ENCODE data around the gene PTEN. TPM values are rescaled to one million over a fixed set of nuclear protein-coding genes. Genes with fewer than 3 reads are reported as not detected.
"Not testable (repeated sequence)": the region's sequence is repeated elsewhere in the genome, so short reads cannot be mapped to it uniquely, and the experiment has no call there.

PTEN gene
- total RNA-seq, 8 experiments from 2014 or later = 33.5 to 103 (median 60.9) TPM

DNA sequence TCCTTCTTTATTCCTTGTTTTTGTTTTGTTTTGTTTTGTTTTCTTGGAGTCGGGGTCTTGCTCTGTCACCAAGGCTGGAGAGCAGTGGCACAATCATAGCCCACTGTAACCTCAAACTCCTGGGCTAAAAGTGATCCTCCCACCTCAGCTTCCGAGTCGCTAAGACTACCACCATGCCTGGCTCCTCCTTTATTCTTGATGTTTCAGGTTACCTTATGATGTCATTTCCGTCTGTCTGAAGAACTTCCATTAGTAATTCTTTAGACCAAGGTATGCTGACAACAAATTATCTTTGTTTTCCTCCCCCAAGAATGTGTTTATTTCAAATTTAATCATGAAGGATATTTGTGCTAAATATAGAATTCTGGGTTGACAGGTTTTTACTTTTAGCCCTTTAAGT, 27.3 kb upstream of the PTEN start:
- no peak overlapping the region for H3K4me3 ChIP-seq
- no peaks in the 10 kb centered on the region for H3K4me1 ChIP-seq (replicated peaks in 1 of 2)
- 51 to 90% (median 72%) methylated on average over 3 to 4 of the region's 4 CpGs; no CpG with 5 or more reads in 1 of the 10 experiments for WGBS, 10 experiments
- no peak overlapping the region for H3K27ac ChIP-seq
- no peak for ATAC-seq (replicated peaks in 6 of 8)
- in situ Hi-C loops (cut with MboI; ENCODE audit: low pct_unique_long_range_greater_than_20kb in 2 of 9, low sequenced_read_pairs in 9 of 9, unreplicated experiment in 9 of 9) = loop anchor here in 2 of 9 experiments (25.0 kb wide), 1 partner anchor 701 kb away; no protein-coding TSS in a partner anchor

DNA sequence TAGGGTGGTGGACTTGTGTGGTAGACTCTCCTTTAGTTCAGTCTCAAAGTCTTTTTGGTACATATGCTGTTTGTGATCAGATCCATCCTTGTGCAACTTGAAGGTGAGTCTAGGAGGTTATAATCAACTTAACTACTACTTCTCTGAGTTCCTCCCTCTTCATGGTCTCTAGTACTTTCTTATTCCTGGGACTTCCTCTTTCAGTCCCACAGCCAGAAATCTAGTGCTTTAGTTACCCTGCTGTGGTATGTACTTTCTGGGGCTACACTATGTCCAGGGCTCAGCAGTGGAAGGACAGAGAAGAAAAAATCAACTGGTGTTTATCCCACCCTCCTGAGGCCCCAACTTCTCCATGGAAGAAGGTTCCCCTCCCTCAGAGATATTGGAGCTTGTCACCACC, 26.0 kb upstream of the PTEN start:
- no peak for ATAC-seq (replicated peaks in 6 of 8)
- Histone ChIP-seq H3K4me3 (no peak overlapping the region), H3K27ac (no peak overlapping the region), H3K4me1 (replicated peaks in 1 of 2) (no peaks in the 10 kb centered on the region)
- in situ Hi-C loops (cut with MboI; ENCODE audit: low pct_unique_long_range_greater_than_20kb in 2 of 9, low sequenced_read_pairs in 9 of 9, unreplicated experiment in 9 of 9) = loop anchor here in 2 of 9 experiments (25.0 kb wide), 1 partner anchor 700 kb away; no protein-coding TSS in a partner anchor

GRCh38 chr10:87838650-87839049, 24.8 kb upstream of the PTEN start:
- no peak for ATAC-seq (replicated peaks in 6 of 8)
- Histone ChIP-seq H3K4me1 (replicated peaks in 1 of 2) (no peaks in the 10 kb centered on the region), H3K4me3 (no peak overlapping the region), H3K27ac (no peak overlapping the region)
- 60 to 100% (median 88%) methylated on average over 1 to 2 of the region's 2 CpGs; no CpG with 5 or more reads in 2 of the 10 experiments for WGBS, 10 experiments
- in situ Hi-C loops (cut with MboI; ENCODE audit: low pct_unique_long_range_greater_than_20kb in 2 of 9, low sequenced_read_pairs in 9 of 9, unreplicated experiment in 9 of 9) = loop anchor here in 2 of 9 experiments (25.0 kb wide), 1 partner anchor 699 kb away; no protein-coding TSS in a partner anchor

DNA sequence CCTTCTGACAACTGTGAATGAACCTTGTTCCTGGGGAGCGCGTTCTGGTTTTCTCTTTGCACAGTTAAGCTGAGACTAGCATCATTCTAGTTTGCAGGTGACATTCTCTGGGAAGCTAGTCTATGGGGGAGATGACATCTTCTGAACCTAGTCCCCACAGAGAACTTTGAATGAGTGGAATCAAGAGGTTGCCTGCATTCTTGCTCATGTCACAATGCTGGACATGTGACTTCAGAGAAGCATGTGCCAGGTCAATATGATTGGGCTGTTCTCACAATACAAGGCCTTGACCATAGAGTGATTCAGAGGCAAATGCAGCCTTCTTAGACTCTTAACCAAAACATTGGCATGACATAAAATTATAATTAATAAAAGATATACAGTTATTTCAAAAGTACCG, 22.2 kb upstream of the PTEN start:
- 50 to 100% (median 95%) methylated on average over 1 to 3 of the region's 3 CpGs for WGBS, 10 experiments

DNA sequence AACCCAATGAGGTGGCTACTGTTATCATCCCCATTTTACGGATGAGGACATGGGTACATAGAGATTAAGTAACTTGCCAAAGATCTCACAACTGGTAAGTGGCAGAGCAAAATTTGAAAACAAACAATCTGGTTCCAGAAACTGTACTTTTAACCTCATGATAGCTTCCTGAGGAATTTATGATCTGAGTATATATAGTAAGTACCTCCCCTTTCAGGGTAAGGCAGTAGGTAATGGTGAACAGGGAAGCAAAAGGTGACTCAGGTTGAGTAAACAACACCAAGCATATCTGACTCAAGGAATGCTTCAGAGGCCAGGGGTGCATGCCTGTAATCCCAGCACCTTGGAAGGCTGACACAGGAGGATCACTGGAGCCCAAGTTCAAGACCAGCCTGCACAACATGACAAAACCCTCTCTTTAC, 21.2 kb upstream of the PTEN start:
- ATAC-seq (replicated peaks in 6 of 8) = peak in 1 of 8 experiments; percentile 4
- WGBS, 10 experiments = 83 to 100% (median 100%) methylated on average over 1 of the region's 1 CpG; no CpG with 5 or more reads in 2 of the 10 experiments
- H3K4me1 ChIP-seq (replicated peaks in 1 of 2) = no peaks in the 10 kb centered on the region
- in situ Hi-C loops (cut with MboI; ENCODE audit: low pct_unique_long_range_greater_than_20kb in 2 of 9, low sequenced_read_pairs in 9 of 9, unreplicated experiment in 9 of 9) = loop anchor here in 2 of 9 experiments (25.0 kb wide), 1 partner anchor 695 kb away; no protein-coding TSS in a partner anchor
- H3K27ac ChIP-seq = no peak overlapping the region
- no peak overlapping the region for H3K4me3 ChIP-seq

More for the DNA sequence above, 22.2 kb upstream of the PTEN start:
- ATAC-seq (replicated peaks in 6 of 8) = no peak
- H3K4me3 ChIP-seq = no peak overlapping the region
- H3K4me1 ChIP-seq (replicated peaks in 1 of 2) = no peaks in the 10 kb centered on the region
- no peak overlapping the region for H3K27ac ChIP-seq
- in situ Hi-C loops (cut with MboI; ENCODE audit: low pct_unique_long_range_greater_than_20kb in 2 of 9, low sequenced_read_pairs in 9 of 9, unreplicated experiment in 9 of 9) = loop anchor here in 2 of 9 experiments (25.0 kb wide), 1 partner anchor 696 kb away; no protein-coding TSS in a partner anchor

GRCh38 chr10:87842776-87843497, 20.5 kb upstream of the PTEN start:
- Histone ChIP-seq H3K4me1 (replicated peaks in 1 of 2) (no peaks in the 10 kb centered on the region), H3K27ac (no peak overlapping the region), H3K4me3 (no peak overlapping the region)
- in situ Hi-C loops (cut with MboI; ENCODE audit: low pct_unique_long_range_greater_than_20kb in 2 of 9, low sequenced_read_pairs in 9 of 9, unreplicated experiment in 9 of 9) = loop anchor here in 2 of 9 experiments (25.0 kb wide), 1 partner anchor 694 kb away; no protein-coding TSS in a partner anchor
- peak in 4 of 8 experiments; percentile 89 to 98 (median 98) for ATAC-seq (replicated peaks in 6 of 8)

- H3K27ac ChIP-seq = no peak overlapping the region
- in situ Hi-C loops (cut with MboI; ENCODE audit: low pct_unique_long_range_greater_than_20kb in 2 of 9, low sequenced_read_pairs in 9 of 9, unreplicated experiment in 9 of 9) = loop anchor here in 2 of 9 experiments (25.0 kb wide), 1 partner anchor 694 kb away; no protein-coding TSS in a partner anchor
- no peaks in the 10 kb centered on the region for H3K4me1 ChIP-seq (replicated peaks in 1 of 2)
- 90 to 100% (median 100%) methylated on average over 1 to 4 of the region's 4 CpGs; no CpG with 5 or more reads in 2 of the 10 experiments for WGBS, 10 experiments
- ATAC-seq (replicated peaks in 6 of 8) = no peak
- H3K4me3 ChIP-seq = no peak overlapping the region
These were observed 19.7 kb upstream of the PTEN start for GRCh38 chr10:87843714-87844113.

- peak in 2 of 8 experiments; percentile 10 to 11 for ATAC-seq (replicated peaks in 6 of 8)
- 0 to 58% (median 14%) methylated on average over 1 of the region's 1 CpG; no CpG with 5 or more reads in 4 of the 10 experiments for WGBS, 10 experiments
- Histone ChIP-seq H3K4me1 (replicated peaks in 1 of 2) (no peaks in the 10 kb centered on the region), H3K27ac (no peak overlapping the region), H3K4me3 (no peak overlapping the region)
- in situ Hi-C loops (cut with MboI; ENCODE audit: low pct_unique_long_range_greater_than_20kb in 2 of 9, low sequenced_read_pairs in 9 of 9, unreplicated experiment in 9 of 9) = loop anchor here in 2 of 9 experiments (25.0 kb wide), 1 partner anchor 692 kb away; no protein-coding TSS in a partner anchor
These were observed 18.4 kb upstream of the PTEN start for GRCh38 chr10:87844837-87845623.

DNA sequence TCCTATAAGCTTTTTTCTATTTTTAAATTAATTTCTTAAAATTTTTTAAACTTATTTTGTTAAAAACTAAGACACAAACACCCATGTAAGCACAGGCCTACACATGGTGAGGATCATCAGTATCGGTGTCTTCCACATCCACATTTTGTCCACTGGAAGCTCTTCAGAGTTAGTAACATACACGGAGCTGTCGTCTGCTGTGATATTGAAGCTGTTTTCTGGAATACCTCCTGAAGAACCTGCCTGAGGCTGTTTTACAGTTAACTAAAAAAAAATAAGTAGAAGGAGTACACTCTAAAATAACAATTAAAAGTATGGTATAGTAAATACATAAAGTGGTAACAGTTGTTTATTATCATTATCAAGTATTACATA, 17.8 kb upstream of the PTEN start:
- in situ Hi-C loops (cut with MboI; ENCODE audit: low pct_unique_long_range_greater_than_20kb in 2 of 9, low sequenced_read_pairs in 9 of 9, unreplicated experiment in 9 of 9) = loop anchor here in 2 of 9 experiments (25.0 kb wide), 1 partner anchor 692 kb away; no protein-coding TSS in a partner anchor
- H3K4me1 ChIP-seq (replicated peaks in 1 of 2) = no peaks in the 10 kb centered on the region
- ATAC-seq (replicated peaks in 6 of 8) = no peak
- 86 to 100% (median 96%) methylated on average over 1 to 3 of the region's 3 CpGs for WGBS, 10 experiments
- no peak overlapping the region for H3K27ac ChIP-seq
- no peak overlapping the region for H3K4me3 ChIP-seq

DNA sequence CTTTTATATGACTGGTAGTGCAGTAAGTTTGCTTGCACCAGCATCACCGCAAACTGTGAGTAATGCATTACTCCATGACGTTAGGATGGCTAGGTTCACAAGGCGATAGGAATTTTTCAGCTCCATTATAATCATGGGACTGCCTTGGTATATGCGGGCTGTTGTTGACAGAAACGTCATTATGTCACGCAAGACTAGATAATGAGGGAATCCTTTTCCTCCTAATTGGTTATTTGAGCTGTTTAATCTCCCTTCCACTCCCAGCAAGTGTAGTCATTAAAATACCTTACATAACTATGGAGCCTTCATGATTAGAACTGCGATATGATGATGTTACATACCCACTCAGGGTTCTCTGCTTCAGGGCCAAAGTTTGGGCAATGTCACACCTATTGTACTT, 17.4 kb upstream of the PTEN start:
- in situ Hi-C loops (cut with MboI; ENCODE audit: low pct_unique_long_range_greater_than_20kb in 2 of 9, low sequenced_read_pairs in 9 of 9, unreplicated experiment in 9 of 9) = loop anchor here in 2 of 9 experiments (25.0 kb wide), 1 partner anchor 691 kb away; no protein-coding TSS in a partner anchor
- no peak for ATAC-seq (replicated peaks in 6 of 8)
- Histone ChIP-seq H3K27ac (no peak overlapping the region), H3K4me3 (no peak overlapping the region), H3K4me1 (replicated peaks in 1 of 2) (no peaks in the 10 kb centered on the region)
- WGBS, 10 experiments = 80 to 100% (median 85%) methylated on average over 1 to 7 of the region's 7 CpGs; no CpG with 5 or more reads in 1 of the 10 experiments

DNA sequence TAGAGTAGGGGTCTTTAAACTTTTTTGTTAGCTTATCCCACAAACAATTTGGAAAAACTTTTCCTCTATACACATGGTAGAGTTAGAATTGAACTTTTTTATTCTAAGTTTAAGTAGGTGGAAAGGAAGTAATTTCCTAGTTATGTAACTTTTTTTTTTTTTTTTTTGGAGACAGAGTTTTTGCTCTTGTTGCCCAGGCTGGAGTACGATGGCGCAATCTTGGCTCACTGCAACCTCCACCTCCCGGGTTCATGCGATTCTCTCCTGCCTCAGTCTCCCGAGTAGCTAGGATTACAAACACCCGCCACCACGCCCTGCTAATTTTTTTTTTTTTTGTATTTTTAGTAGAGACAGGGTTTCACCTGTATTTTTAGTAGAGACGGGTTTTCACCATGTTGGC, 16.7 kb upstream of the PTEN start:
- not testable (repeated sequence) for ATAC-seq (replicated peaks in 6 of 8); H3K27ac ChIP-seq; H3K4me1 ChIP-seq (replicated peaks in 1 of 2); H3K4me3 ChIP-seq
- in situ Hi-C loops (cut with MboI; ENCODE audit: low pct_unique_long_range_greater_than_20kb in 2 of 9, low sequenced_read_pairs in 9 of 9, unreplicated experiment in 9 of 9) = loop anchor here in 2 of 9 experiments (25.0 kb wide), 1 partner anchor 691 kb away; no protein-coding TSS in a partner anchor
- WGBS, 10 experiments = 20 to 100% (median 95%) methylated on average over 1 to 8 of the region's 8 CpGs; no CpG with 5 or more reads in 1 of the 10 experiments

- H3K4me3 ChIP-seq = no peak overlapping the region
- H3K27ac ChIP-seq = no peak overlapping the region
- no peak for ATAC-seq (replicated peaks in 6 of 8)
- H3K4me1 ChIP-seq (replicated peaks in 1 of 2) = no peaks in the 10 kb centered on the region
- in situ Hi-C loops (cut with MboI; ENCODE audit: low pct_unique_long_range_greater_than_20kb in 2 of 9, low sequenced_read_pairs in 9 of 9, unreplicated experiment in 9 of 9) = loop anchor here in 2 of 9 experiments (25.0 kb wide), 1 partner anchor 690 kb away; no protein-coding TSS in a partner anchor
These were observed 15.9 kb upstream of the PTEN start for GRCh38 chr10:87847550-87847949.

GRCh38 chr10:87849001-87849400, 14.4 kb upstream of the PTEN start:
- Histone ChIP-seq H3K27ac (no peak overlapping the region), H3K4me1 (replicated peaks in 1 of 2) (no peaks in the 10 kb centered on the region), H3K4me3 (no peak overlapping the region)
- in situ Hi-C loops (cut with MboI; ENCODE audit: low pct_unique_long_range_greater_than_20kb in 2 of 9, low sequenced_read_pairs in 9 of 9, unreplicated experiment in 9 of 9) = loop anchor here in 2 of 9 experiments (25.0 kb wide), 1 partner anchor 688 kb away; no protein-coding TSS in a partner anchor
- ATAC-seq (replicated peaks in 6 of 8) = no peak

All from motor neuron (in vitro differentiated cells).